Measurements from ENCODE around the gene PDIA6.

DNA sequence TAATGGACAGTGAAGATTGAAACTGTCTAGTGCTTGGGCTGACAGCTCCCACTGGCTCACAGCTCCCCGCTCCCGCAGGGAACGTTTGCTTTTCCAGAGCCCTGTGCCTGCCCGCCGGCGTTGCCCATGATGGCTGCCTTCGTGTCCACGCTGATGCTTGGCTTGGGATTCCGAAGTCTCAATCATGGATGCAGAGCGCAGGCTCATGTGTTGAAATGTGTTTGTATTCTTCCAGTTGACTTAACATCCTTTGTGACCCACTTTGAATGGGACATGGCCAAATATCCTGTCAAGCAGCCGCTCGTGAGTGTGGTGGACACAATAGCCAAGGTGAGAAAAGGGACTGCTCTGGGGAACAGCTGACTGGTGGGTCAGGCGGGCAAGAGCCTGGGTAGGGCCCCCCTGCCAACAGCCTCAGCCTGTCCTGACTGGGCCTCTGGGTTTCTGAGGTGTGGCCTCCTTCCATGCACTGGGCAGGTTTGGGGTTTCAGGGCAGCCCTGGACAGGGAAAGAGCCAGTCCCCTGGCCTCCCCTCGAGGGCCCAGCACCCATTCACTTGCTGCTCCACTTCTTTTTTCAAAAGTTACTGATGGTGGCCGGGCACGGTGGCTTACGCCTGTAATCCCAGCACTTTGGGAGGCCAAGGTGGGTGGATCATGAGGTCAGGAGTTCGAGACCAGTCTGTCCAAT is 48.3 kb downstream of the PDIA6 start:
- TF ChIP-seq, protein P1, sequence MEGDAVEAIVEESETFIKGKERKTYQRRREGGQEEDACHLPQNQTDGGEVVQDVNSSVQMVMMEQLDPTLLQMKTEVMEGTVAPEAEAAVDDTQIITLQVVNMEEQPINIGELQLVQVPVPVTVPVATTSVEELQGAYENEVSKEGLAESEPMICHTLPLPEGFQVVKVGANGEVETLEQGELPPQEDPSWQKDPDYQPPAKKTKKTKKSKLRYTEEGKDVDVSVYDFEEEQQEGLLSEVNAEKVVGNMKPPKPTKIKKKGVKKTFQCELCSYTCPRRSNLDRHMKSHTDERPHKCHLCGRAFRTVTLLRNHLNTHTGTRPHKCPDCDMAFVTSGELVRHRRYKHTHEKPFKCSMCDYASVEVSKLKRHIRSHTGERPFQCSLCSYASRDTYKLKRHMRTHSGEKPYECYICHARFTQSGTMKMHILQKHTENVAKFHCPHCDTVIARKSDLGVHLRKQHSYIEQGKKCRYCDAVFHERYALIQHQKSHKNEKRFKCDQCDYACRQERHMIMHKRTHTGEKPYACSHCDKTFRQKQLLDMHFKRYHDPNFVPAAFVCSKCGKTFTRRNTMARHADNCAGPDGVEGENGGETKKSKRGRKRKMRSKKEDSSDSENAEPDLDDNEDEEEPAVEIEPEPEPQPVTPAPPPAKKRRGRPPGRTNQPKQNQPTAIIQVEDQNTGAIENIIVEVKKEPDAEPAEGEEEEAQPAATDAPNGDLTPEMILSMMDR (IDR thresholded peaks at IDR 0.05; ENCODE audit: insufficient read depth, low read length) = no peak
- TF ChIP-seq POLR2AphosphoS5 (IDR thresholded peaks at IDR 0.05; ENCODE audit: low read depth) (no peak), GABPA (IDR thresholded peaks at IDR 0.05; ENCODE audit: low read depth) (no peak), REST (IDR thresholded peaks at IDR 0.05; ENCODE audit: insufficient replicate concordance, low read depth) (no peak)

All from HL-60 (cell line).